NCI-H82 treated with DMSO at 0.1 percent for 48 hours (cell line): ENCODE results near the gene KCNQ1.

Source experiments
- DNase-seq: peaks from one replicate; lab custom pipeline; 2025; ENCODE audit not compliant: unreplicated experiment; lab: John Stamatoyannopoulos, UW

KCNQ1 gene

DNA sequence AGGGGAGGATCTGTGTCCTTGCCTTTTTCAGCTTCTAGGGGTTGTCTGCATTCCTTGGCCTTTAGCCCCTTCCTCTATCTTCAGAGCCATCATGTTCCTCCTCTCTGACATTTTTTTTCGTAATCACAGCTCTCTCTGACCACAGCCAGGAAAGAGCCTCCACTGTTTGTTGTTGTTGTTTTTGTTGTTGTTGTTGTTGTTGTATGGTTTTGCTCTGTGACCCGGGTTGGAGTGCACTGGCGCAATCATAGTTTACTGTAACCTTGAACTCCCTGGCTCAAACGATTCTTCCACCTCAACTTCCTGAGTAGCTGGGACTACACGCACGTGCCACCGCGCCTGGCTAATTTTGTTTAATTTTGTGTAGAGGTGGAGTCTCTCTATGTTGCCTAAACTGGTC is 310.3 kb downstream of the KCNQ1 start:
- no peak for DNase-seq

DNA sequence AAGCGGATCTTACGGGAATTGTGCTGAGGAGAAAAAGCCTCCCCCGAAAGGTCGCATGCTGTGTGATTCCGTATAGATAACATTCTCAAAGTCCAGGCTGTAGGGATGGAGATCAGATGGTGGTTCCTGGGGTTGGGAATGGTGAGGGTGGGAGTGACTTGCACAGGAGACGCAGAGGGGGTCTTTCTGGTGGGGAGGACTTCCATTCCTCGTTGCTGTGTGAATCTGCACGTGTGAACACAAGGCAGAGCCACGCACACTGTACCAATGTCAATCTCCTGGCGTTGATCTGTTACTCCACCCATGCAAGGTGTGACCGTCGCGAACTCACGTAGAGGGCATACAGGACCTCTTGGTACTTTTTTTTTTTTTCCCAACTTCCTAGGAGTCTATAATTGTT is 313.9 kb downstream of the KCNQ1 start:
- DNase-seq = no peak

GRCh38 chr11:2759228-2760195 is 314.7 kb downstream of the KCNQ1 start:
- DNase-seq = no peak

DNA sequence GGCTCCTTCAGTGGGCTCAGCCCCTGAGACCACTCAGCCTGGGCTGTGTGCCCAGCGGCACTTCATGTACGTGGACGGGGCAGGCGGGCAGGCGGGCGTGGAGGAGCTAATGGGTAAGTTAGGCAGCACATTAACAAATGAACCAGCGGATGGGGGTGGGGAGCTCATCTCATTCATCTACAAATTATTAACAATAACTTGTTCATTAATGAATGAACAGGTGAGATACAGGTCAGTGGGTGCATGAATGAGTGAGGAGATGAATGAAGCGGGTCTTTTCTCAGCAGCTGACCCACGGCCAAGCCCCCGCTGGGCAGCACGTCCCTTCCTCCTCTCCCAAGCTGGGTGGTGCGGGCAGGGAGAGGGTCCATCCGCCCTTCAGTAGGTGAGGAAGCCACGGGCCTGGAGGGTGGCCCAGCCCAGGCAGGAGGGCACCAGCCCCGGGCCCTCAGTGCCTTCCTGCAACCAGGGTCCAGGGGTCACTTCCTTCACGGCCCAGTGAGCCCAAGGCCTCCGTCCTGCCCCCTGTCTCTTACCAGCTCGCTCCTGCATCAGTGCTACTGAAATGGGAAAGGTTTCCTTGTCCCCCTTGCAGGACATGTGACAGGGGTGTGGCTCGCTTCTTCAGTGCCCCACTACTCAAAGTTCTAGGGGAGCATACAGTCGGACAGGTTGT is 315.5 kb downstream of the KCNQ1 start:
- DNase-seq = no peak

- no peak for DNase-seq
Observed at GRCh38 chr11:2761131-2762030, 316.6 kb downstream of the KCNQ1 start.

- DNase-seq = no peak
Observed at GRCh38 chr11:2762031-2762380, 317.2 kb downstream of the KCNQ1 start.

DNA sequence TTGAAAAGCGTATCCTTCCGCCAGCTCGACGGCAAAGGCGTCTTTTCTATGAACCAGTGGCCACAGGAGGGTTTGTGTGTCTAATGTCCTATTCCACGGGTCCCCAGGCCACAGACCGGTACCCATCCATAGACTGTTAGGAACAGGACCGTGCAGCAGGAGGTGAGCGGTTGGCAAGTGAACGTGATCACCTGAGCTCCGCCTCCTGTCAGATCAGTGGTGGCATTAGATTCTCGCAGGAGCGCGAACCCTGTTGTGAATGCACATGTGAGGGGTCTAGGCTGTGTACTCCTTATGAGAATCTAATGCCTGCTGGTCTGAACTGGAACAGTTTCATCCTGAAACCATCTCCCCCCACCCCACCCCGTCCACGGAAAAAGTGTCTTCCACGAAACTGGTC is 317.6 kb downstream of the KCNQ1 start:
- DNase-seq = no peak

DNA sequence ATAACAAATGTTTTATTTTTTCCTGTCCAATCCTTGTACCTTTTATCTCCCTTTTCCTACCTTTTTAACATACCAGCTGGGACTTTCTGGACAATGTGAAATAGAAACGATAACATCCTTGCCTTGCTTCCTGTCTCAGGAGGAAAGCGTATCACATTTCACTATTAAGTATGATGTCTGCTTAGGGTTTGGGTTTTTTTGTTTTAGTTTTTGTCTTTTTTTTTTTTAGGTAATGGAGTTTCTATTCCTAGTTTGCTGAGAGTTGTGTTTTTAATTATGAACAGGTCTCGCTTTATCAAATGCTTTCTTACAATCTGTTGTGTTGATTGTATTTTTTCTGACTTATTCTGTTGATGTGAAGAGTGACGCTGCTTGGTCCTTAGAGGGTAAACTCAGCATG is 319.2 kb downstream of the KCNQ1 start:
- no peak for DNase-seq

GRCh38 chr11:2765491-2765890 is 320.7 kb downstream of the KCNQ1 start:
- DNase-seq = no peak

GRCh38 chr11:2766166-2766565 is 321.4 kb downstream of the KCNQ1 start:
- no peak for DNase-seq

- no peak for DNase-seq
Observed at GRCh38 chr11:2767071-2767470, 322.3 kb downstream of the KCNQ1 start.

DNA sequence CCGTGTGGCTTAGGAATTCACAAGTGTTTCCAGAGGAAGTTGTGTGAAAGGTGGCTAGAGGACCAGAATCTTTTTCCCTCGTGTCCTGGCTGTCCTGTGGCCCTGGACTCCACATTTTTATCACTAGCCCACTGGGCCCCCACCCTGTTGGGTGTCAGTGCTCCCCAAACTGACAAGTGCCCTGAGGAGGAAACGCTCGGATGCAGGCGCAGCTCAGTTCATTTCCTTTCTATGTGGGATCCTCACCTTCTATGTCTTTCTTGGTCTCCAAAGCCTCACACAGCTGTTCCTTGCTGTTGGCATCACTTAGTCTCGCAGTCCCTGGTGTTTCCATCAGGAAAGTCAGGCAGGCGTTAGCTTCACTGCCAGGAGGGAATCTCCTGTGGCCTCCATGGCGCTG is 323.0 kb downstream of the KCNQ1 start:
- no peak for DNase-seq

DNA sequence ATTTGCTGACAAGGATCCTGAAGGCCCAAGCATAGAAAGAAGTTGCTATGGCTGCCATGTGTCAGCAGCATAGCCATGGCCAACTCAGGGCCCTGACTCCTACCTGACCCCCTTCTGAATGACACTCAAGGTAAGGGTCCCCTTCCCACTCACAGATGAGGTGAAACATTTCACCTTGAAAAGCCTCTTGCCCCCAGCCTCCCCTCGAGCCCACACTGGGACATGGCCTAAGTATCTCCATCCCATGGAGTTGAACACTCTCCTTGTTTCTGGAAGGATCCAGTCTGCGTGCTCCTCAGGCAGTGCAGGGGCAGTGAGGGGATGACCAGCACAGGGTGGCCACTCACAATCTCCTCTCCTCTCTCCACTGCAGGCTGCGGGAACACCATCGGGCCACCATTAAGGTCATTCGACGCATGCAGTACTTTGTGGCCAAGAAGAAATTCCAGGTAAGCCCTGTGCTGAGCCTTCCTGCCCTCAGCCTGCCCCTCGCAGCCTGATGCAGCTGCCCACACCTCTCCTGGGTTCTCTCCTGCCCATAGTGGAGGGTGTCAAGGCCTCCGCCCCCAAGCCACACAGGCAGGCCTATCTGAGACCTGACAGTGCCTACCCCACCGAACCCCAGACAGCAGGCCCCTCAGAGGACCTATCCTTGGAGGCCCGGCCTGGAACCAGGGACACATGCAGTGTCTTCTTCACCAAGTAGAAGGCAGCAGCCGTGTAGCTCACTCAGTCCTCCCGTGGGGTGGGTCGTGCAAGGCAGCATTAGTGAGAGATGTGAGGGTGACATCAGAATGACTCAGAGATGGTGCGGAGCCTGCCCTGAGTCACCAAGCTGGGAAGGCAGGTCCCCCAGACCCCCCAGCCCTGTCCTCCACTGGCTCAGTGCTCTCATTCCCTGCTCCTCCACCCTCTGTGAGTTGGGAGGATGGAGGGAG is 323.9 kb downstream of the KCNQ1 start:
- DNase-seq = no peak

DNA sequence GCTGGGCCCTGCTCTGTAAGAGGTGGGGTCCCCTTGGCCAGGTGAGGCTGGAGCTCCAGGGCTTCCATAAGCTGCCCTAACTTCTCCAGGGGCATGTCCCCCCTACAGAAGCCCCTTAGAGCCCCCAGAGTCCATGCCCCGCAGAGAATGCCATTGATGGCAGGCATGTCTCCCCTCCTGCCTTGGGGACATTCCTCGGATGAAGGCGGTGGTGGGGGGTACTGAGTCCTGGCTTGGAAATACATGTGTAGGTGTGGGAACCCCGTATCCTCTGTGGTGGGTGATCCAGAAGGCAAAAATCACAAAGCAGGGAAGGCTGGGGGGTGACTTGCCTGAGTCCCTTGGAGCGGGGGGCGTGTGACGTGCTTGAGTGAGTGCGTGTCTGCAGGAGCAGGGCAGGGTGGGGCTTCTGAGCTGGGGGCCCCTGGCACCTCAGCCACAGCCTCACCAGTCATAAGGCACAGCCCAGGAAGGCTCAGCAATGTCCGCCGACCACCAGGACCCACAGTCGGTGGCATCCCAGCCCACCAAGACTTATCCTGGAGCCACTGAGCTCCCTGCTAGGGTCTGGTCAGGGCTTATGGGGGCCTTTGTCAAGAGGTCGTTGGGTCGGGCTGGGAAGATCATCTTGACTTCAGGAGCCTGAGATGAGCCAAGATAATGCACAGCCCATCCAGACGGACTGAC is 324.7 kb downstream of the KCNQ1 start:
- no peak for DNase-seq

- no peak for DNase-seq
Observed at GRCh38 chr11:2770096-2770751, 325.4 kb downstream of the KCNQ1 start.

DNA sequence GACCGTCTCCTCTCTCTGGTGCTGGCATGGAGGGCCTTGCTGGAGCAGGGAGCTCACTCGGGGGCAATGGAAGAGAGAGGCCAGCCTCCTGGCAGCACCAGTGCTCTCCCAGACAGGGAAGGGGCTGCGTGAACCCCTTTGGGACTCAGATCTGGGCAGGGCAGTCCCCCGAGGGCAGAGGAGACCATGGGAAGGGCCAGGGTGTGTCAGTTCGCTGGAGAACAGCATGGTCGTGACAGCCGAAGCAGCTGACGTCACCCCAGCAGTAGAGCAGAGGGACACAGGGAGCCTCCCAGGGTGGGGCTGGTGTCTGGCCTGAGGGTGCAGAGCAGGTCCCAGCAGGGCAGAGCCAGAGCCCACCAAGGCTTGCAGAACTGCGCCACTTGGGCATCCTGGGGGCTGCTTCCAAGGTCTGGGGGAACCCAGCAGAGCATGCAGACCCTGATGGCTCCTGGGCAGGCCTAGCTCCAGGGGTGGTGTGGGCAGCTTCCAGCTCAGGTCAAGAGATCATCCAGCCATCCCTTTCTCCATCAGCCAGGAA is 326.0 kb downstream of the KCNQ1 start:
- DNase-seq = no peak

- no peak for DNase-seq
Observed at GRCh38 chr11:2771758-2772466, 327.1 kb downstream of the KCNQ1 start.

GRCh38 chr11:2772544-2773031 is 327.8 kb downstream of the KCNQ1 start:
- DNase-seq = no peak
